Large intestine (tissue), 3 donors: ENCODE measurements around the gene AFG1L. TPM values are rescaled to one million over a fixed set of nuclear protein-coding genes. Genes with fewer than 3 reads are reported as not detected.
"Not testable (repeated sequence)": the region's sequence is repeated elsewhere in the genome, so short reads cannot be mapped to it uniquely, and the experiment has no call there.

ENCODE experiments used
- DNase-seq, 2 donors: peaks; one replicate each; pipeline versions ENCODE4 v3.0.0 to v3.0.0-alpha.2; 2013
- H3K27ac ChIP-seq: one replicate; pipeline ENCODE4 v1.5.1; 2013; ENCODE audit warnings: low read length
- H3K27me3 ChIP-seq: 2 replicates; pipeline ENCODE4 v1.6.1; 2013; ENCODE audit warnings: low read length; ENCODE audit not compliant: control insufficient read depth, insufficient read depth
- H3K36me3 ChIP-seq: 2 replicates; pipeline ENCODE4 v1.6.1; 2013; ENCODE audit warnings: low read length; ENCODE audit not compliant: control insufficient read depth, insufficient read depth
- H3K4me1 ChIP-seq: one replicate; pipeline ENCODE4 v1.6.1; 2013; ENCODE audit warnings: low read length; ENCODE audit not compliant: control insufficient read depth, insufficient read depth
- H3K4me3 ChIP-seq: one replicate; pipeline ENCODE4 v1.5.1; 2013; ENCODE audit warnings: low read length
- H3K9me3 ChIP-seq: one replicate; pipeline ENCODE4 v1.6.1; 2013; ENCODE audit warnings: mild to moderate bottlenecking, low read depth, low read length, moderate library complexity; ENCODE audit not compliant: control insufficient read depth
- WGBS: methylation state at CpG from one replicate; pipeline ENCODE4 v1.1.5; 2013; ENCODE audit warnings: low lambda C conversion rate; ENCODE audit not compliant: insufficient coverage; 5-methylcytosine and 5-hydroxymethylcytosine counted together
- polyA plus RNA-seq: library from polyadenylated mRNA; unstranded; fragments of 120-200 nt; gene quantifications from one replicate; pipeline ENCODE4 v1.2.1, GENCODE V29; 2013

AFG1L gene
- polyA plus RNA-seq, 1 donor: 9.5 TPM

- H3K4me1 ChIP-seq: peaks cover 10% of the 10 kb centered on the region
- peak overlapping the region; percentile 34 for H3K27ac ChIP-seq
- no peaks in the 10 kb centered on the region for H3K36me3 ChIP-seq
- DNase-seq: peak; percentile 32 to 68
- H3K27me3 ChIP-seq: no peaks in the 10 kb centered on the region
- WGBS: no CpG with 5 or more reads among the region's 3 CpGs
- H3K4me3 ChIP-seq: no peak overlapping the region
- H3K9me3 ChIP-seq: no peaks in the 10 kb centered on the region
Observed at GRCh38 chr6:108363113-108363512, 68.3 kb downstream of the AFG1L start.

GRCh38 chr6:108363889-108364313 is 69.0 kb downstream of the AFG1L start:
- 82% methylated on average over 2 of the region's 6 CpGs for WGBS
- Histone ChIP-seq H3K27me3 (no peaks in the 10 kb centered on the region), H3K4me1 (peaks cover 10% of the 10 kb centered on the region), H3K36me3 (no peaks in the 10 kb centered on the region), H3K4me3 (no peak overlapping the region), H3K27ac (no peak overlapping the region), H3K9me3 (no peaks in the 10 kb centered on the region)
- DNase-seq: no peak

- no peaks in the 10 kb centered on the region for H3K27me3 ChIP-seq
- no peaks in the 10 kb centered on the region for H3K9me3 ChIP-seq
- DNase-seq: no peak
- H3K4me3 ChIP-seq: no peak overlapping the region
- H3K4me1 ChIP-seq: peaks cover 10% of the 10 kb centered on the region
- WGBS: 100% methylated on average over 1 of the region's 3 CpGs
- no peaks in the 10 kb centered on the region for H3K36me3 ChIP-seq
- no peak overlapping the region for H3K27ac ChIP-seq
Observed at GRCh38 chr6:108364470-108364869, 69.6 kb downstream of the AFG1L start.

- DNase-seq: no peak
- Histone ChIP-seq H3K36me3 (no peaks in the 10 kb centered on the region), H3K27ac (no peak overlapping the region), H3K4me1 (peaks cover 4% of the 10 kb centered on the region), H3K27me3 (no peaks in the 10 kb centered on the region), H3K4me3 (no peak overlapping the region), H3K9me3 (no peaks in the 10 kb centered on the region)
Observed at GRCh38 chr6:108365478-108365877, 70.6 kb downstream of the AFG1L start.

- peaks cover 4% of the 10 kb centered on the region for H3K4me1 ChIP-seq
- H3K27ac ChIP-seq: no peak overlapping the region
- no peaks in the 10 kb centered on the region for H3K27me3 ChIP-seq
- H3K4me3 ChIP-seq: no peak overlapping the region
- DNase-seq: no peak
- whole genome bisulfite sequencing: no CpG with 5 or more reads among the region's 4 CpGs
- H3K36me3 ChIP-seq: no peaks in the 10 kb centered on the region
- no peaks in the 10 kb centered on the region for H3K9me3 ChIP-seq
Observed at GRCh38 chr6:108366236-108366635, 71.4 kb downstream of the AFG1L start.

GRCh38 chr6:108368431-108369030 is 73.7 kb downstream of the AFG1L start:
- peaks cover 2% of the 10 kb centered on the region for H3K4me1 ChIP-seq
- peaks cover 2% of the 10 kb centered on the region for H3K36me3 ChIP-seq
- H3K27me3 ChIP-seq: no peaks in the 10 kb centered on the region
- H3K27ac ChIP-seq: no peak overlapping the region
- DNase-seq: no peak
- WGBS: no CpG with 5 or more reads among the region's 3 CpGs
- no peak overlapping the region for H3K4me3 ChIP-seq
- no peaks in the 10 kb centered on the region for H3K9me3 ChIP-seq

GRCh38 chr6:108380876-108381275 is 86.0 kb downstream of the AFG1L start:
- H3K4me3 ChIP-seq: no peak overlapping the region
- no peaks in the 10 kb centered on the region for H3K9me3 ChIP-seq
- H3K4me1 ChIP-seq: no peaks in the 10 kb centered on the region
- DNase-seq: no peak
- no peaks in the 10 kb centered on the region for H3K27me3 ChIP-seq
- peaks cover 5% of the 10 kb centered on the region for H3K36me3 ChIP-seq
- 80% methylated on average over 2 of the region's 3 CpGs for WGBS
- H3K27ac ChIP-seq: no peak overlapping the region

GRCh38 chr6:108383981-108384380 is 89.1 kb downstream of the AFG1L start:
- WGBS: no CpG with 5 or more reads among the region's 1 CpG
- Histone ChIP-seq H3K27ac (no peak overlapping the region), H3K4me1 (no peaks in the 10 kb centered on the region), H3K4me3 (no peak overlapping the region), H3K27me3 (no peaks in the 10 kb centered on the region), H3K9me3 (no peaks in the 10 kb centered on the region), H3K36me3 (peaks cover 5% of the 10 kb centered on the region)
- no peak for DNase-seq

- WGBS: no CpG with 5 or more reads among the region's 4 CpGs
Observed at GRCh38 chr6:108389190-108389589, 94.3 kb downstream of the AFG1L start.

GRCh38 chr6:108395297-108395696 is 100.4 kb downstream of the AFG1L start:
- DNase-seq: no peak
- H3K27ac ChIP-seq: no peak overlapping the region
- H3K4me3 ChIP-seq: no peak overlapping the region
- WGBS: no CpG with 5 or more reads among the region's 2 CpGs
- no peaks in the 10 kb centered on the region for H3K9me3 ChIP-seq
- H3K4me1 ChIP-seq: no peaks in the 10 kb centered on the region
- no peaks in the 10 kb centered on the region for H3K36me3 ChIP-seq
- no peaks in the 10 kb centered on the region for H3K27me3 ChIP-seq

More at GRCh38 chr6:108389190-108389589, 94.3 kb downstream of the AFG1L start:
- not testable (repeated sequence) for H3K27me3 ChIP-seq, DNase-seq, H3K9me3 ChIP-seq, H3K4me3 ChIP-seq, H3K4me1 ChIP-seq, H3K27ac ChIP-seq, H3K36me3 ChIP-seq

GRCh38 chr6:108403236-108403635 is 108.4 kb downstream of the AFG1L start:
- Histone ChIP-seq H3K4me3 (no peak overlapping the region), H3K9me3 (peaks cover 3% of the 10 kb centered on the region), H3K36me3 (no peaks in the 10 kb centered on the region), H3K27ac (no peak overlapping the region), H3K27me3 (no peaks in the 10 kb centered on the region), H3K4me1 (peaks cover 16% of the 10 kb centered on the region)
- DNase-seq: no peak
- WGBS: 60% methylated on average over 1 of the region's 3 CpGs
